ENCODE measurements around the gene SDK2. TPM values are rescaled to one million over a fixed set of nuclear protein-coding genes. Genes with fewer than 3 reads are reported as not detected.

SDK2 gene
- total and polyA plus RNA-seq, 4 experiments from 2014 or later: 0.49 to 2.9 (median 2.2) TPM; not detected in 1

- Histone ChIP-seq H3K27me3 (ENCODE audit: insufficient read depth, low read length) (no peaks in the 10 kb centered on the region), H3K36me3 (ENCODE audit: insufficient read depth, low read length) (no peaks in the 10 kb centered on the region), H3K4me1 (ENCODE audit: insufficient read depth, low read length) (no peaks in the 10 kb centered on the region), H3K4me3 (ENCODE audit: low read length in 2 of 2) (no peak overlapping the region), H3K27ac (ENCODE audit: low read depth, low read length) (no peak overlapping the region), H3K9me3 (ENCODE audit: control insufficient read depth in 1 of 2, low read length in 2 of 2) (no peaks in the 10 kb centered on the region)
- no peaks in the 10 kb centered on the region for H3K36me3 Mint-ChIP-seq
- CTCF ChIA-PET (ENCODE audit: partially characterized antibody): interaction anchor here (1.1 to 10.1 kb wide), 6 partner anchors 115 to 810 kb away, joined by 3 to 206 read pairs (median 36); no protein-coding TSS in a partner anchor
- H3K27ac Mint-ChIP-seq: no peak overlapping the region
- no peaks in the 10 kb centered on the region for H3K9me3 Mint-ChIP-seq
- POLR2A ChIA-PET (ENCODE audit: partially characterized antibody): no interaction called here
- intact Hi-C loops (cut with micrococcal nuclease): no loop called here
- H3K27me3 Mint-ChIP-seq: peaks cover 7 to 13% of the 10 kb centered on the region in 2 donors
- H3K4me1 Mint-ChIP-seq: no peaks in the 10 kb centered on the region
- H3K4me3 Mint-ChIP-seq: no peak overlapping the region
- no peak for DNase-seq
Observed at GRCh38 chr17:73368085-73368631, 276.1 kb downstream of the SDK2 start.

DNA sequence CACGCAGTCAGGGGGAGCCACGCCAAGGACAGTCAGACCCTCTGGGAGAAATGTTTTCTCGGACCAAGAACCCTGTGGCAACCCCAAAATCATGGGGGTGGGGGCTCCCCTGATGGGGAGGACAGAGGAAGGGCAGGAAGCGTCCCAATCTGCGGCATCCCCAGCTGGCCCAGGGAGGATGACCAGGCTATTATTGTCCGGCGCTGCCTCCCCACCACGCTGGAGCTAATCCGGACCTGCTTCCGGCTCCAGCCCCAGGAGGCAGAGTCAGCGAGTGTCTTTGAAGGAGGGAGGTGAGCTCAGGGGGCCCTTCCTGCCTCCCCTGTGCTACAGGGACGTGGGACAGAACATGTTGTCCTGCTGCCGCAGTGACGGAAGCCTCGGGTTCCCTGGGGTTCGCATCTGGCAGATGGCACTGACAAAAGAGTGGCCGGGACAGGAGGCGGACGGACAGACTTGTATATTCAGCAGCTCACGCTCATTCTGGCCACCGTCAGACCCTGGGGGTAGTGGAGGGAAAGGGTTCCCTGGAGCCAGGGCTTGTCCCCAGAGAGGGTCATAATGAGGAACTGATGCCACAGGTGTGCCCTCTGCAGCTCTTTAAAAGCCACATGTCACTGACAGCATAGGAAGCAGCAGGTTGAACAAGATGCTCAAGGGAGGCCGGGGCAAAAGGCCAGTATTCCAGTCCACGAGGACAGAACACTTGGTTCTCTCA lies 278.2 kb downstream of the SDK2 start:
- no peak for DNase-seq
- H3K9me3 Mint-ChIP-seq: no peaks in the 10 kb centered on the region

GRCh38 chr17:73365301-73365874 lies 278.9 kb downstream of the SDK2 start:
- Mint-ChIP-seq H3K36me3 (no peaks in the 10 kb centered on the region), H3K27ac (no peak overlapping the region), H3K27me3 (peaks cover 0 to 6% of the 10 kb centered on the region in 2 donors), H3K4me1 (no peaks in the 10 kb centered on the region), H3K4me3 (no peak overlapping the region), H3K9me3 (no peaks in the 10 kb centered on the region)
- POLR2A ChIA-PET (ENCODE audit: partially characterized antibody): no interaction called here
- Histone ChIP-seq H3K27me3 (ENCODE audit: insufficient read depth, low read length) (no peaks in the 10 kb centered on the region), H3K4me1 (ENCODE audit: insufficient read depth, low read length) (no peaks in the 10 kb centered on the region), H3K9me3 (ENCODE audit: control insufficient read depth in 1 of 2, low read length in 2 of 2) (no peaks in the 10 kb centered on the region), H3K36me3 (ENCODE audit: insufficient read depth, low read length) (no peaks in the 10 kb centered on the region), H3K4me3 (ENCODE audit: low read length in 2 of 2) (no peak overlapping the region), H3K27ac (ENCODE audit: low read depth, low read length) (no peak overlapping the region)
- CTCF ChIA-PET (ENCODE audit: partially characterized antibody): interaction anchor here (7.8 to 10.1 kb wide), 2 partner anchors 112 to 638 kb away, joined by 185 to 206 read pairs; no protein-coding TSS in a partner anchor
- DNase-seq: no peak
- intact Hi-C loops (cut with micrococcal nuclease): no loop called here

More for the DNA sequence above, 278.2 kb downstream of the SDK2 start:
- Histone ChIP-seq H3K4me1 (ENCODE audit: insufficient read depth, low read length) (no peaks in the 10 kb centered on the region), H3K9me3 (ENCODE audit: control insufficient read depth in 1 of 2, low read length in 2 of 2) (no peaks in the 10 kb centered on the region), H3K27ac (ENCODE audit: low read depth, low read length) (no peak overlapping the region), H3K4me3 (ENCODE audit: low read length in 2 of 2) (no peak overlapping the region), H3K27me3 (ENCODE audit: insufficient read depth, low read length) (no peaks in the 10 kb centered on the region), H3K36me3 (ENCODE audit: insufficient read depth, low read length) (no peaks in the 10 kb centered on the region)
- H3K4me3 Mint-ChIP-seq: no peak overlapping the region
- peaks cover 4 to 6% of the 10 kb centered on the region in 2 donors for H3K27me3 Mint-ChIP-seq
- ChIA-PET POLR2A (ENCODE audit: partially characterized antibody) (no interaction called here), CTCF (ENCODE audit: partially characterized antibody) (interaction anchor here (0.8 to 10.1 kb wide), 5 partner anchors 9 to 807 kb away, joined by 3 to 206 read pairs (median 65); no protein-coding TSS in a partner anchor)
- no peaks in the 10 kb centered on the region for H3K36me3 Mint-ChIP-seq
- no peak overlapping the region for H3K27ac Mint-ChIP-seq
- H3K4me1 Mint-ChIP-seq: no peaks in the 10 kb centered on the region
- intact Hi-C loops (cut with micrococcal nuclease): no loop called here

DNA sequence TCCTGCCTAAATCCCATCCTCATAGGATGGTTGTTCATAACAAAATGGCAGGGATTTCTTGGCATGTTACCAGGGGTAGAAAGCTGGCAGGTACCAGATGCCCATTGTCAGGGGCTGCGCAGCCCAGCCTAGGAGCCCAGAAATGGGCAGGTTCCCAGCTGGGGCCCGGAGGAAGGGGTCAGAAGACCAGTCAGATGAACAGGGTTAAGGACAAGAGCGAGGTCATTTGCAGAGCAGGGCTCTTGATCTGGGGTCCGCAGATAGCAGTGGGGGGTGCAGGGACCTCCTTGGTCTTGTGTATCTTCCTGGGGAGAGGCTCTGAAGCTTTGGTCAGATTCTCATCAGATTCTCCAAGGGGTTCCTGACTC lies 280.1 kb downstream of the SDK2 start:
- POLR2A ChIA-PET (ENCODE audit: partially characterized antibody): interaction anchor here (0.9 kb wide), 1 partner anchor 637 kb away, joined by 3 read pairs; no protein-coding TSS in a partner anchor
- Mint-ChIP-seq H3K27me3 (peaks cover 0 to 3% of the 10 kb centered on the region in 2 donors), H3K36me3 (no peaks in the 10 kb centered on the region), H3K27ac (no peak overlapping the region), H3K4me3 (no peak overlapping the region), H3K9me3 (no peaks in the 10 kb centered on the region), H3K4me1 (no peaks in the 10 kb centered on the region)
- intact Hi-C loops (cut with micrococcal nuclease): no loop called here
- H3K4me3 ChIP-seq (ENCODE audit: low read length in 2 of 2): no peak overlapping the region
- H3K4me1 ChIP-seq (ENCODE audit: insufficient read depth, low read length): no peaks in the 10 kb centered on the region
- CTCF ChIA-PET (ENCODE audit: partially characterized antibody): interaction anchor here (1.2 to 10.1 kb wide), 3 partner anchors 114 to 637 kb away, joined by 3 to 206 read pairs (median 3); no protein-coding TSS in a partner anchor
- no peak for DNase-seq
- no peak overlapping the region for H3K27ac ChIP-seq (ENCODE audit: low read depth, low read length)
- H3K36me3 ChIP-seq (ENCODE audit: insufficient read depth, low read length): no peaks in the 10 kb centered on the region
- H3K9me3 ChIP-seq (ENCODE audit: control insufficient read depth in 1 of 2, low read length in 2 of 2): no peaks in the 10 kb centered on the region
- H3K27me3 ChIP-seq (ENCODE audit: insufficient read depth, low read length): no peaks in the 10 kb centered on the region

DNA sequence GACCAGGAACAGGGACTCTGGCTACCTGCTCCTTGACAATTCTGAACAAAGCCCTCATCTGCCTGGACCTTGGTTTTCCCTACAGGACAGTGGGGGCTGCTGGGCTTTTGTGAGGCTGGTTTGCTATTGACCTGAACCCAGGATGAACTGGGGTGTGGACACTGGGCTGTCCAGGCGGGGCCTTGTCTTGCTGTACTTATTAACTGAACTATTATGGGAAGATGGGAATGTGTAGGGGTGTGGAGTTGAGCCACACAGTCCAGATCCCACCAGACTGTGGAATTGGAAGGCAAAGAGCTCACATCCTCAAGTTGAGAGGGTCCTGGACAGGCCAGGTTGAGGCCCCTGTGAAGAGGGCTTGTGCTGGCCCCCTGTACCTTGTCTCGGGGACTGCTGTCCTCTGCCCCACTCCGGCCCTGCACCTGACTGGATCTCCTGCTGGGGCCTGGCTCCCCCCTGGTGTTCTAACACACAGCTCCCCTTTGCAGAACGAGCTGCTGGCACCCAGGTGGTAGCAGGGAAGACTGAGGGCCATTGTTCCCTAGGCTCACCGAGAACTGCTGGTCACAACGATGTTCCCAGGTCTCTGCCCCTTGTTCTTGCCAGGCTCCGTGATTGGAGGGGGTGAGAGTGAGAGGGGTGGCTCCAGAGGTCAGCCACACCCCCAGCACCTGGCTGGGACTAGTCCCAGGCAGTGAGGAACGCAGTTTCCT lies 280.6 kb downstream of the SDK2 start:
- Histone ChIP-seq H3K4me3 (ENCODE audit: low read length in 2 of 2) (no peak overlapping the region), H3K36me3 (ENCODE audit: insufficient read depth, low read length) (no peaks in the 10 kb centered on the region), H3K27ac (ENCODE audit: low read depth, low read length) (no peak overlapping the region), H3K27me3 (ENCODE audit: insufficient read depth, low read length) (no peaks in the 10 kb centered on the region), H3K9me3 (ENCODE audit: control insufficient read depth in 1 of 2, low read length in 2 of 2) (no peaks in the 10 kb centered on the region), H3K4me1 (ENCODE audit: insufficient read depth, low read length) (no peaks in the 10 kb centered on the region)
- no peaks in the 10 kb centered on the region for H3K9me3 Mint-ChIP-seq
- no peak overlapping the region for H3K27ac Mint-ChIP-seq
- CTCF ChIA-PET (ENCODE audit: partially characterized antibody): interaction anchor here (1.2 to 10.1 kb wide), 3 partner anchors 113 to 637 kb away, joined by 3 to 206 read pairs (median 3); no protein-coding TSS in a partner anchor
- POLR2A ChIA-PET (ENCODE audit: partially characterized antibody): interaction anchor here (0.9 kb wide), 1 partner anchor 636 kb away, joined by 3 read pairs; no protein-coding TSS in a partner anchor
- H3K36me3 Mint-ChIP-seq: no peaks in the 10 kb centered on the region
- intact Hi-C loops (cut with micrococcal nuclease): no loop called here
- DNase-seq: no peak
- no peaks in the 10 kb centered on the region for H3K4me1 Mint-ChIP-seq
- peaks cover 0 to 3% of the 10 kb centered on the region in 2 donors for H3K27me3 Mint-ChIP-seq
- H3K4me3 Mint-ChIP-seq: no peak overlapping the region

DNA sequence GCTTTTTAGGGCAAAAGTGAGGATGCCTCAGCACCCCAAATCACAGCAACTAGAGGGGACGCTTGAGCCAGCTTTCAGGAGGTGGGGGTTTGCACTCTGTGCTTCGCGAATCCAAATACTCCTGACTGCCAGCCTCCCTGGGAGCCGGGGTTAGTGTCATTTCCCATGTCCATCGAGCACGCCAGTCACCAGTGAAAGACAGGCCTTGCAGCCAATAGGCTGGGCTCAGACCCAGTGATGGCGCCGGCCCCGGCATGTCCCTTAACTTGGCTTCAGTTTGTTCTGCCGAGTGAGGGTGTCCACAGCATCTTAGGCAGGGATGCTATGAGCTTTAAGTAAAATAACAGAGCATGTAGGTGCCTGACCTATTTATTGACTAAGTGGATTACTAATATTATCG lies 281.5 kb downstream of the SDK2 start:
- Mint-ChIP-seq H3K27ac (no peak overlapping the region), H3K4me3 (no peak overlapping the region), H3K4me1 (no peaks in the 10 kb centered on the region), H3K9me3 (no peaks in the 10 kb centered on the region), H3K27me3 (peaks cover 0 to under 1% of the 10 kb centered on the region in 2 donors), H3K36me3 (no peaks in the 10 kb centered on the region)
- DNase-seq: no peak
- Histone ChIP-seq H3K4me3 (ENCODE audit: low read length in 2 of 2) (no peak overlapping the region), H3K27ac (ENCODE audit: low read depth, low read length) (no peak overlapping the region), H3K27me3 (ENCODE audit: insufficient read depth, low read length) (no peaks in the 10 kb centered on the region), H3K9me3 (ENCODE audit: control insufficient read depth in 1 of 2, low read length in 2 of 2) (no peaks in the 10 kb centered on the region), H3K36me3 (ENCODE audit: insufficient read depth, low read length) (no peaks in the 10 kb centered on the region), H3K4me1 (ENCODE audit: insufficient read depth, low read length) (no peaks in the 10 kb centered on the region)
- intact Hi-C loops (cut with micrococcal nuclease): no loop called here
- ChIA-PET POLR2A (ENCODE audit: partially characterized antibody) (no interaction called here), CTCF (ENCODE audit: partially characterized antibody) (interaction anchor here (1.2 kb wide), 1 partner anchor 806 kb away, joined by 4 read pairs; no protein-coding TSS in a partner anchor)
